ENCODE data around the gene NFILZ.

- TF ChIP-seq, protein P1, sequence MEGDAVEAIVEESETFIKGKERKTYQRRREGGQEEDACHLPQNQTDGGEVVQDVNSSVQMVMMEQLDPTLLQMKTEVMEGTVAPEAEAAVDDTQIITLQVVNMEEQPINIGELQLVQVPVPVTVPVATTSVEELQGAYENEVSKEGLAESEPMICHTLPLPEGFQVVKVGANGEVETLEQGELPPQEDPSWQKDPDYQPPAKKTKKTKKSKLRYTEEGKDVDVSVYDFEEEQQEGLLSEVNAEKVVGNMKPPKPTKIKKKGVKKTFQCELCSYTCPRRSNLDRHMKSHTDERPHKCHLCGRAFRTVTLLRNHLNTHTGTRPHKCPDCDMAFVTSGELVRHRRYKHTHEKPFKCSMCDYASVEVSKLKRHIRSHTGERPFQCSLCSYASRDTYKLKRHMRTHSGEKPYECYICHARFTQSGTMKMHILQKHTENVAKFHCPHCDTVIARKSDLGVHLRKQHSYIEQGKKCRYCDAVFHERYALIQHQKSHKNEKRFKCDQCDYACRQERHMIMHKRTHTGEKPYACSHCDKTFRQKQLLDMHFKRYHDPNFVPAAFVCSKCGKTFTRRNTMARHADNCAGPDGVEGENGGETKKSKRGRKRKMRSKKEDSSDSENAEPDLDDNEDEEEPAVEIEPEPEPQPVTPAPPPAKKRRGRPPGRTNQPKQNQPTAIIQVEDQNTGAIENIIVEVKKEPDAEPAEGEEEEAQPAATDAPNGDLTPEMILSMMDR (IDR thresholded peaks at IDR 0.05), result no peak
- TF ChIP-seq EP300 (IDR thresholded peaks at IDR 0.05) (no peak), POLR2A (IDR thresholded peaks at IDR 0.05) (no peak), POLR2AphosphoS5 (IDR thresholded peaks at IDR 0.05) (no peak)
Observed at GRCh38 chr19:8663920-8664670, 33.7 kb downstream of the NFILZ start.
